HG03571 (cell line): Measurements from ENCODE around the gene NME8.
"Not testable (repeated sequence)": the region's sequence is repeated elsewhere in the genome, so short reads cannot be mapped to it uniquely, and the experiment has no call there.

Experiments used
- ATAC-seq: cut with Tn5 transposase; IDR thresholded peaks from one replicate; pipeline ENCODE4 v1.9.1; 2021; ENCODE audit not compliant: unreplicated experiment

Gene NME8

GRCh38 chr7:37848297-37848696 lies at the start of gene NME8:
Gene NME8 (plus strand): TSS chr7:37848597. CDS start chr7:37850267, 1,670 bp downstream.
- ATAC-seq, result no peak

GRCh38 chr7:37806152-37806551 lies 42.2 kb upstream of the NME8 start:
- ATAC-seq, result no peak

- not testable (repeated sequence) for ATAC-seq
Measured at GRCh38 chr7:37812161-37812580, 36.2 kb upstream of the NME8 start.

GRCh38 chr7:37815671-37816371 lies 32.6 kb upstream of the NME8 start:
- peak; percentile 76 for ATAC-seq

- no peak for ATAC-seq
Measured at GRCh38 chr7:37816922-37817590, 31.3 kb upstream of the NME8 start.

- ATAC-seq, result no peak
Measured at GRCh38 chr7:37817591-37817960, 30.8 kb upstream of the NME8 start.

GRCh38 chr7:37817996-37818720 lies 30.2 kb upstream of the NME8 start:
- no peak for ATAC-seq

- ATAC-seq, result peak; percentile 63
Measured at GRCh38 chr7:37820708-37821468, 27.5 kb upstream of the NME8 start.

GRCh38 chr7:37822946-37823345 lies 25.5 kb upstream of the NME8 start:
- ATAC-seq, result no peak

- no peak for ATAC-seq
Measured at GRCh38 chr7:37823557-37823956, 24.8 kb upstream of the NME8 start.

GRCh38 chr7:37825038-37825437 lies 23.4 kb upstream of the NME8 start:
- no peak for ATAC-seq

- no peak for ATAC-seq
Measured at GRCh38 chr7:37826825-37827224, 21.6 kb upstream of the NME8 start.

GRCh38 chr7:37831244-37831643 lies 17.2 kb upstream of the NME8 start:
- no peak for ATAC-seq

- ATAC-seq, result peak; percentile 88
Measured at GRCh38 chr7:37832194-37832593, 16.2 kb upstream of the NME8 start.

- no peak for ATAC-seq
Measured at GRCh38 chr7:37833107-37833817, 15.1 kb upstream of the NME8 start.

- ATAC-seq, result no peak
Measured at GRCh38 chr7:37833818-37834146, 14.6 kb upstream of the NME8 start.

- no peak for ATAC-seq
Measured at GRCh38 chr7:37853468-37853867, 5.1 kb downstream of the NME8 start.

GRCh38 chr7:37882086-37882485 lies 33.7 kb downstream of the NME8 start:
- no peak for ATAC-seq

- ATAC-seq, result no peak
Measured at GRCh38 chr7:37893359-37893758, 45.0 kb downstream of the NME8 start.

GRCh38 chr7:37894671-37895070 lies 46.3 kb downstream of the NME8 start:
- no peak for ATAC-seq
